ENCODE results near the gene MBP. TPM values are rescaled to one million over a fixed set of nuclear protein-coding genes. Genes with fewer than 3 reads are reported as not detected.

The MBP gene
- total and polyA plus RNA-seq, 8 donors = 6.3 to 33.5 (median 20.7) TPM

DNA sequence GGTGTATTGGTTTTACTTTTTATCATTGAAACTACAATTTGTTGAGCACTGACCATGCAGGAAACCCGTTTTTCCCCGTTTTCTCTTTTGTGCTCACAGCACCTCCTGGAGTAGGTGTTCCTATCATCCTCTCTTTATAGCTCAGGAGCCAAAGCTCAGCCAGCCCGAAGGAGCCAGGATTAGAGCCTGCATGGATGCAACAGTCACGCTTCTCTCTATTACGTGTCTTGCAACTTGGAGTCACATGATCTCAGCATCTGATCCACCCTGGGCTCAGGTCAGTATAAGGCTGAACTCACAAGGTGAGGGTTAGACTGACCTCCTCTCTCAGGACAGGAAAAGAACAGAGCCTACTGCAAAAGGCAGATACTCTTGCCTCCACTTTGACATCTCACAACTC, 150.5 kb downstream of the MBP start:
- no peak overlapping the region for H3K4me3 ChIP-seq
- no peaks in the 10 kb centered on the region for H3K27me3 ChIP-seq
- no peaks in the 10 kb centered on the region for H3K9me3 ChIP-seq
- H3K4me1 ChIP-seq = peaks cover 2 to 4% (median 4%) of the 10 kb centered on the region in 3 donors
- FAIRE-seq = no peak
- no peak overlapping the region for H3K27ac ChIP-seq
- intact Hi-C loops (cut with DNase I) = loop anchor here in 2 of 3 donors (10.0 kb wide), 2 partner anchors 107 to 177 kb away; no protein-coding TSS in a partner anchor
- no peak for ATAC-seq
- DNase-seq = peak in 1 of 6 donors; percentile 24
- no peak for TF ChIP-seq CTCF (IDR thresholded peaks at IDR 0.05)
- H3K36me3 ChIP-seq = no peaks in the 10 kb centered on the region
- WGBS, 2 donors = 72 to 81% methylated on average over 5 of the region's 5 CpGs

GRCh38 chr18:76981396-76981968, 151.1 kb downstream of the MBP start:
- no peaks in the 10 kb centered on the region for H3K9me3 ChIP-seq
- DNase-seq (peak in 1 of 6 donors; percentile 45), FAIRE-seq (no peak), ATAC-seq (peak in 2 of 4 donors; percentile 6 to 20)
- 58 to 61% methylated on average over 13 of the region's 13 CpGs for WGBS, 2 donors
- no peak overlapping the region for H3K4me3 ChIP-seq
- intact Hi-C loops (cut with DNase I) = loop anchor here in 2 of 3 donors (10.0 kb wide), 2 partner anchors 107 to 177 kb away; no protein-coding TSS in a partner anchor
- H3K27ac ChIP-seq = no peak overlapping the region
- TF ChIP-seq CTCF (IDR thresholded peaks at IDR 0.05) = no peak
- H3K4me1 ChIP-seq = peaks cover 2 to 4% (median 4%) of the 10 kb centered on the region in 3 donors
- no peaks in the 10 kb centered on the region for H3K36me3 ChIP-seq
- no peaks in the 10 kb centered on the region for H3K27me3 ChIP-seq

DNA sequence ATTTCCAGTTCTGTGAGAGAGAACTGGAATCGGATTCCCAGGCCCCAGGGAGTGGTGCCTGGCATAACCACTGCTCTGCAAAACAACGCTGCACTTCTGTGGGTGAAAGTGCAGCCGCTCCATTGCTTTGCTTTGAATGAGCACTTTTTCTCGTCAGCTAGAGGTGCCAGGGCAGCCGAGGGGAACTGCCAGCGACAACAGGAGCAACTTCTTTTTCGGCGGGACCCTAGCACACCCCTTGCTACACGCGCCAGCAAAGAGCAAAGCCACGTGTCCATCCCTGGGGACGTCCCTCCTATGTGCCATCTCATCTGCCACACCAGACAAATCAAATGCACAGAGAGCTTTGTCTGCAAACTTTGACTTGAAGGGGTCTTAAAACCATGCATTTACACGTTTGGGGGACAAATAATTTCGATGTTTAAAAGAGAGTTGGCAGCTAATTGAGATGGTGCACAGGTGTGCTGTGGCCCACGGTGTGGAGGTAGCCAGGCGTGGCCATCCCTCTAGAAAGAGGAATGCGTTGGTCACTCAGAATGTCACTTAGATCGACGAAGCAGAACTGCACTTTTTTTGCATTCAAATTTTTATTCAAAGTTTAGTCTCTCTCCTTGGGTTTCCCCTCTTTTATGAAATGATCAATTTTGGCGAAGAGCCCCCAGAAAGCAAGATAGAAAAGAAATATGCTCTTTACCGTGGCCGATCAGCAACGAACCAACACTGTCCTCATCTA, 151.8 kb downstream of the MBP start:
- H3K4me1 ChIP-seq = peaks cover 2 to 4% (median 4%) of the 10 kb centered on the region in 3 donors
- no peak for FAIRE-seq
- ATAC-seq = no peak

GRCh38 chr18:76979906-76980305, 152.7 kb downstream of the MBP start:
- intact Hi-C loops (cut with DNase I) = loop anchor here in 2 of 3 donors (10.0 kb wide), 2 partner anchors 105 to 175 kb away; no protein-coding TSS in a partner anchor
- Histone ChIP-seq H3K27ac (no peak overlapping the region), H3K4me3 (no peak overlapping the region), H3K9me3 (no peaks in the 10 kb centered on the region), H3K27me3 (no peaks in the 10 kb centered on the region), H3K4me1 (peaks cover 2 to 4% (median 4%) of the 10 kb centered on the region in 3 donors), H3K36me3 (no peaks in the 10 kb centered on the region)
- FAIRE-seq (no peak), ATAC-seq (no peak), DNase-seq (no peak)
- 84 to 91% methylated on average over 17 of the region's 17 CpGs for WGBS, 2 donors
- TF ChIP-seq CTCF (IDR thresholded peaks at IDR 0.05) = no peak

More for the DNA sequence above, 151.8 kb downstream of the MBP start:
- Histone ChIP-seq H3K9me3 (no peaks in the 10 kb centered on the region), H3K27me3 (no peaks in the 10 kb centered on the region), H3K36me3 (no peaks in the 10 kb centered on the region), H3K27ac (no peak overlapping the region), H3K4me3 (no peak overlapping the region)
- WGBS, 2 donors = 72 to 83% methylated on average over 23 of the region's 23 CpGs
- no peak for TF ChIP-seq CTCF (IDR thresholded peaks at IDR 0.05)
- DNase-seq = no peak
- intact Hi-C loops (cut with DNase I) = loop anchor here in 2 of 3 donors (10.0 kb wide), 2 partner anchors 106 to 176 kb away; no protein-coding TSS in a partner anchor
